ENCODE data around the gene SWI5. TPM values are rescaled to one million over a fixed set of nuclear protein-coding genes. Genes with fewer than 3 reads are reported as not detected.
A peak's percentile ranks its signal among the peaks of the same experiment; 100 is the strongest.

The SWI5 gene
- total and polyA plus RNA-seq, 5 donors from 2014 or later = 10.6 to 27.1 (median 20.9) TPM

DNA sequence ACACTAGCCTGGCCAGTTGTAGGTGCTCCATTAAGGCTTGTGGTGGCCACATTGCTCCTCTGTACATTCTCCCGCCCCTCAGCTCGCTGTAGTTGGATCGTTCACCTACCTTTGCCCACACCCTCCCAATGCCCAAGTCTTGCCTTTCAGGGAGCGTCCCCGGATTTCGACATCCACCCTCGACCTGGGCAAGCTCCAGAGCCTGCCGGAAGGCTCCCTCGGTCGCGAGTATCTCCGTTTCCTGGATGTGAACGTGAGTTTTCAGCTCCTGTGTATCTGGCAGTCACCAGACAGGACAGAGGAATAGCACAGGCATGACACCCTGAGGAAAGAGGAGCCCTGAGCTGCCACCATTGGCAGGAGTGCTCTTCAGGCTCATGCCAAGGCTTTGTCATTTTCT lies 49.6 kb downstream of the SWI5 start:
- peaks cover 13% of the 10 kb centered on the region for H3K36me3 Mint-ChIP-seq
- Histone ChIP-seq H3K27ac (ENCODE audit: insufficient read depth, low read length, poor library complexity, severe bottlenecking) (no peak overlapping the region), H3K9me3 (ENCODE audit: control insufficient read depth in 2 of 2, low read length in 2 of 2) (no peaks in the 10 kb centered on the region), H3K27me3 (ENCODE audit: control insufficient read depth, insufficient read depth, low read length) (no peaks in the 10 kb centered on the region), H3K4me3 (ENCODE audit: low read depth, low read length) (no peak overlapping the region), H3K4me1 (ENCODE audit: control insufficient read depth, insufficient read depth, low read length, poor library complexity, severe bottlenecking) (peaks cover 24% of the 10 kb centered on the region), H3K36me3 (ENCODE audit: control insufficient read depth, insufficient read depth, low read length) (peaks cover 10% of the 10 kb centered on the region)
- no peak for DNase-seq
- ATAC-seq (ENCODE audit: low read depth in 2 of 2) = no peak
- H3K9me3 Mint-ChIP-seq = peaks cover 0 to 2% (median 0%) of the 10 kb centered on the region in 7 donors
- peaks cover 4% of the 10 kb centered on the region for H3K27me3 Mint-ChIP-seq
- H3K4me1 Mint-ChIP-seq = peaks cover 10 to 38% (median 22%) of the 10 kb centered on the region in 4 donors
- peak overlapping the region in 2 of 4 donors; percentile 47 to 95 for H3K4me3 Mint-ChIP-seq
- no peak overlapping the region for H3K27ac Mint-ChIP-seq

DNA sequence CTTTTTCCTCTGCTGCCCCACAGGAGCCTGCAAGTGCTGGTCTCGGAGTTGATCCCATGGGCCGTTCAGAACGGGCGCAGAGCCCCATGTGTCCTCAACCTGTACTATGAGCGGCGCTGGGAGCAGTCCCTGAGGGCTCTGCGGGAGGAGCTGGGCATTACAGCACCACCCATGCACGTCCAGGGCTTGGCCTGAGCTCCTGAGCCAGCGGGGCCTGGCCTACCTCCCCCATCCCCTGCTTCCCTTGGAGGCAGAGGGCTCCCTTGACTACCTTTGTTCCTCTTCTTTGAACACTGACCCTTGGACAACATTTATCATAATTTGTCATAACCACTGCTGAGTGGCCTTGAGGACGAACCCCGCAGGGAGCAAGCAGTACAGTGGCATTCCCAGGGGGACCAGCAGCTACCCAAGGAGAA lies 57.4 kb downstream of the SWI5 start:
- no peak for DNase-seq
- Mint-ChIP-seq H3K9me3 (no peaks in the 10 kb centered on the region), H3K27ac (no peak overlapping the region), H3K4me1 (peaks cover 0 to 3% (median 0%) of the 10 kb centered on the region in 4 donors), H3K4me3 (peak overlapping the region in 1 of 4 donors; percentile 65), H3K27me3 (no peaks in the 10 kb centered on the region), H3K36me3 (peaks cover 15% of the 10 kb centered on the region)
- Histone ChIP-seq H3K4me1 (ENCODE audit: control insufficient read depth, insufficient read depth, low read length, poor library complexity, severe bottlenecking) (no peaks in the 10 kb centered on the region), H3K4me3 (ENCODE audit: low read depth, low read length) (no peak overlapping the region), H3K27ac (ENCODE audit: insufficient read depth, low read length, poor library complexity, severe bottlenecking) (no peak overlapping the region), H3K27me3 (ENCODE audit: control insufficient read depth, insufficient read depth, low read length) (no peaks in the 10 kb centered on the region), H3K36me3 (ENCODE audit: control insufficient read depth, insufficient read depth, low read length) (peaks cover 2% of the 10 kb centered on the region), H3K9me3 (ENCODE audit: control insufficient read depth in 2 of 2, low read length in 2 of 2) (no peaks in the 10 kb centered on the region)
- no peak for ATAC-seq (ENCODE audit: low read depth in 2 of 2)

DNA sequence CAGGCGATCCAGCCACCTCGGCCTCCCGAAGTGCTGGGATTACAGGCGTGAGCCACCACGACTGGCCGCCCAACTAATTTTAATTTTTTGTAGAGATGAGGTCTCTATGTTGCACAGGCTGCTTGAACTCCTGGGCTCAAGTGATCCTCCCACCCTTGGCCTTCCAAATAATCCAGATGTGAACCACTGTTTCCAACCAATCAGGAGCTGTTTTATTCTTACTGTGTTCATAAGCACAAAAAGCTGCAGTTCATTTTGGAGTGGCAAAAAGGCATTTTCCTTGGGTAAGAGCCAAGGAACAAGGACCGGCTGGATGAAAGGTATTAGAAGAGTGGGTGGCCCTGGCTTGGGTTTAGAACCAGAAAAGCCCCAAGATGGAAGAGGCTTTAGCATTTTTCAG lies 59.1 kb downstream of the SWI5 start:
- Mint-ChIP-seq H3K9me3 (no peaks in the 10 kb centered on the region), H3K27me3 (no peaks in the 10 kb centered on the region), H3K27ac (no peak overlapping the region), H3K36me3 (peaks cover 10% of the 10 kb centered on the region), H3K4me3 (peak overlapping the region in 1 of 4 donors; percentile 60), H3K4me1 (peaks cover 0 to 8% (median 0%) of the 10 kb centered on the region in 4 donors)
- H3K4me1 ChIP-seq (ENCODE audit: control insufficient read depth, insufficient read depth, low read length, poor library complexity, severe bottlenecking) = no peaks in the 10 kb centered on the region
- no peak overlapping the region for H3K27ac ChIP-seq (ENCODE audit: insufficient read depth, low read length, poor library complexity, severe bottlenecking)
- no peaks in the 10 kb centered on the region for H3K27me3 ChIP-seq (ENCODE audit: control insufficient read depth, insufficient read depth, low read length)
- H3K36me3 ChIP-seq (ENCODE audit: control insufficient read depth, insufficient read depth, low read length) = peaks cover 2% of the 10 kb centered on the region
- DNase-seq (no peak), ATAC-seq (ENCODE audit: low read depth in 2 of 2) (no peak)
- H3K9me3 ChIP-seq (ENCODE audit: control insufficient read depth in 2 of 2, low read length in 2 of 2) = no peaks in the 10 kb centered on the region
- no peak overlapping the region for H3K4me3 ChIP-seq (ENCODE audit: low read depth, low read length)

DNA sequence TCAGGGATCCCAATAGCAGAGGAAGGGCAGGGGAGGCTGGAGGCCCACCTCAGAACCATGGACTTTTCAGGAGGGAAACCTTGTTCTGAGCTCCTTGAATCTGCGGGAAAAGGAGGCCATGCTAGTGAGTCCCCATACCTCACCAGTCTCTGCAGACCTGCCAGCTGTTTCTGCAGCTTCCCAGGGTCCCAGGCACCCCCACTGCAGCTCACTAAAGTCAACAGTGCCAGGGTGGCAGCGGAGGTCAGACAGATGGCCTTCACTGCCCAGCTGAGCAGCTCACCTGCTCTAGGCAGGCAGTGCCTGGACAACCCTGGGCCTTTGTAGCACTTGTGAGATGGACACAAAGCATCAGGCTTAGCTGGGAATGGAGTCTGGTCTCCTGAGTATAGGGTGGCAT lies 59.8 kb downstream of the SWI5 start:
- no peak overlapping the region for H3K4me3 ChIP-seq (ENCODE audit: low read depth, low read length)
- DNase-seq (no peak), ATAC-seq (ENCODE audit: low read depth in 2 of 2) (no peak)
- Mint-ChIP-seq H3K27me3 (no peaks in the 10 kb centered on the region), H3K4me1 (peaks cover 0 to 8% (median 0%) of the 10 kb centered on the region in 4 donors), H3K36me3 (peaks cover 10% of the 10 kb centered on the region), H3K27ac (no peak overlapping the region), H3K4me3 (peak overlapping the region in 1 of 4 donors; percentile 60), H3K9me3 (no peaks in the 10 kb centered on the region)
- no peaks in the 10 kb centered on the region for H3K9me3 ChIP-seq (ENCODE audit: control insufficient read depth in 2 of 2, low read length in 2 of 2)
- H3K27me3 ChIP-seq (ENCODE audit: control insufficient read depth, insufficient read depth, low read length) = no peaks in the 10 kb centered on the region
- H3K27ac ChIP-seq (ENCODE audit: insufficient read depth, low read length, poor library complexity, severe bottlenecking) = no peak overlapping the region
- H3K36me3 ChIP-seq (ENCODE audit: control insufficient read depth, insufficient read depth, low read length) = peaks cover 2% of the 10 kb centered on the region
- H3K4me1 ChIP-seq (ENCODE audit: control insufficient read depth, insufficient read depth, low read length, poor library complexity, severe bottlenecking) = peaks cover 3% of the 10 kb centered on the region

DNA sequence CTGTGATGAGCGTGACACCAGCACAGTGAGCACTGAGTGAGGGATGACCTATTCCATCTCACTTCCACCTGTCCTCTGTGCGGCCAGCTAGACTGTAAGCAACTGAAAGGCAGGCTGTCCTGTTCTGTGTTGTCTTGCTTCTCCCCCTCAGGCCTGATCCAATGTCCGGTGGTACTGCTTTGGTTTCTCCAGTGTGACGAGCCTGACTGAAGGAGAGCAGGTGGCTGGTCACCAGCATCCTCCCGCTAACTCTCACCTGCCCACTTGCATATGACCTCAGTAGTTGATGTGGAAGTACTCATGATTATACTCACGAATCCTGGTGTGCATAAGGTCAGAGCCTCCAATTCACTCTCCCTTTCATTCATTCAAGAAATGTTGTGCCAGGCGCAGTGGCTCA lies 61.9 kb downstream of the SWI5 start:
- no peak overlapping the region for H3K4me3 Mint-ChIP-seq
- no peaks in the 10 kb centered on the region for H3K9me3 Mint-ChIP-seq
- Histone ChIP-seq H3K4me1 (ENCODE audit: control insufficient read depth, insufficient read depth, low read length, poor library complexity, severe bottlenecking) (peaks cover 11% of the 10 kb centered on the region), H3K9me3 (ENCODE audit: control insufficient read depth in 2 of 2, low read length in 2 of 2) (no peaks in the 10 kb centered on the region), H3K36me3 (ENCODE audit: control insufficient read depth, insufficient read depth, low read length) (peaks cover 4% of the 10 kb centered on the region), H3K27me3 (ENCODE audit: control insufficient read depth, insufficient read depth, low read length) (no peaks in the 10 kb centered on the region), H3K27ac (ENCODE audit: insufficient read depth, low read length, poor library complexity, severe bottlenecking) (no peak overlapping the region), H3K4me3 (ENCODE audit: low read depth, low read length) (no peak overlapping the region)
- H3K4me1 Mint-ChIP-seq = peaks cover 0 to 14% (median 6%) of the 10 kb centered on the region in 4 donors
- ATAC-seq (ENCODE audit: low read depth in 2 of 2) (no peak), DNase-seq (no peak)
- peaks cover 6% of the 10 kb centered on the region for H3K36me3 Mint-ChIP-seq
- H3K27ac Mint-ChIP-seq = no peak overlapping the region
- H3K27me3 Mint-ChIP-seq = no peaks in the 10 kb centered on the region

Other genes with a start within 250 kb of the SWI5 start
- gene NAIF1, start 209.0 kb upstream of the SWI5 start, total RNA-seq = 16.8 TPM
- 10 to 100 TPM in 3 of 4 donors, 1 to 10 TPM in 1; 7.8 to 14.7 (median 12.3) TPM for gene NAIF1, start 209.0 kb upstream of the SWI5 start, polyA plus RNA-seq
- 13.8 TPM for gene SLC25A25, start 208.0 kb upstream of the SWI5 start, total RNA-seq
- gene SLC25A25, start 208.0 kb upstream of the SWI5 start, polyA plus RNA-seq = 10 to 100 TPM; 11.3 to 12.0 (median 11.7) TPM
- gene PTGES2, start 148.5 kb upstream of the SWI5 start, total RNA-seq = 48.6 TPM
- 10 to 100 TPM; 33.8 to 39.1 (median 37.6) TPM for gene PTGES2, start 148.5 kb upstream of the SWI5 start, polyA plus RNA-seq
- 0.94 TPM for gene LCN2, start 126.8 kb upstream of the SWI5 start, total RNA-seq
- gene LCN2, start 126.8 kb upstream of the SWI5 start, polyA plus RNA-seq = not detected
- gene BBLN, start 116.0 kb upstream of the SWI5 start, total RNA-seq = 70.9 TPM
- gene BBLN, start 116.0 kb upstream of the SWI5 start, polyA plus RNA-seq = 100 to 1,000 TPM; 111 to 176 (median 128) TPM
- 128 TPM for gene CIZ1, start 84.7 kb upstream of the SWI5 start, total RNA-seq
- 1 to 10 TPM; 7.2 to 9.3 (median 8.0) TPM for gene CIZ1, start 84.7 kb upstream of the SWI5 start, polyA plus RNA-seq
- gene DNM1, start 72.9 kb upstream of the SWI5 start, total RNA-seq = 1.5 TPM
- gene DNM1, start 72.9 kb upstream of the SWI5 start, polyA plus RNA-seq = not detected
- 55.8 TPM for gene GOLGA2, start 269 bp upstream of the SWI5 start, total RNA-seq
- 1 to 10 TPM; 3.7 to 5.0 (median 4.1) TPM for gene GOLGA2, start 269 bp upstream of the SWI5 start, polyA plus RNA-seq
- 8.2 TPM for gene TRUB2, start 46.2 kb downstream of the SWI5 start, total RNA-seq
- gene TRUB2, start 46.2 kb downstream of the SWI5 start, polyA plus RNA-seq = 10 to 100 TPM; 21.7 to 26.8 (median 24.3) TPM
- 30.4 TPM for gene COQ4, start 46.6 kb downstream of the SWI5 start, total RNA-seq
- 10 to 100 TPM; 30.4 to 41.3 (median 33.8) TPM for gene COQ4, start 46.6 kb downstream of the SWI5 start, polyA plus RNA-seq
- 8.6 TPM for gene SLC27A4, start 64.3 kb downstream of the SWI5 start, total RNA-seq
- 1 to 10 TPM; 5.5 to 8.7 (median 6.4) TPM for gene SLC27A4, start 64.3 kb downstream of the SWI5 start, polyA plus RNA-seq
- gene URM1, start 95.1 kb downstream of the SWI5 start, total RNA-seq = 46.2 TPM
- gene URM1, start 95.1 kb downstream of the SWI5 start, polyA plus RNA-seq = 10 to 100 TPM; 47.4 to 60.7 (median 53.2) TPM
- 0.12 TPM for gene CERCAM, start 144.6 kb downstream of the SWI5 start, total RNA-seq
- gene CERCAM, start 144.6 kb downstream of the SWI5 start, polyA plus RNA-seq = not detected
- 31.9 TPM for gene ODF2, start 179.7 kb downstream of the SWI5 start, total RNA-seq
- gene ODF2, start 179.7 kb downstream of the SWI5 start, polyA plus RNA-seq = 10 to 100 TPM; 12.9 to 19.8 (median 13.8) TPM
- gene GLE1, start 228.4 kb downstream of the SWI5 start, total RNA-seq = 16.7 TPM
- gene GLE1, start 228.4 kb downstream of the SWI5 start, polyA plus RNA-seq = 10 to 100 TPM; 24.9 to 34.1 (median 31.5) TPM

Data from CD4-positive, CD25-positive, alpha-beta regulatory T cell (primary cell).